SK-N-SH treated with all-trans-retinoic acid at 6 μM for 48 hours (cell line): ENCODE results near the gene LRRC7.

Source experiments
- PATZ1 ChIP-seq: fragments of 250-450 bp; sonication (Bioruptor Pico); IDR thresholded peaks from 2 replicates; pipeline ENCODE4 v1.8.0; 2020; ENCODE audit warnings: mild to moderate bottlenecking, moderate library complexity, borderline replicate concordance
- RARB ChIP-seq: fragments of 250-450 bp; sonication (Bioruptor Pico); IDR thresholded peaks from 2 replicates; pipeline ENCODE4 v1.8.0; 2021; ENCODE audit warnings: mild to moderate bottlenecking, moderate library complexity
- ZNF565 ChIP-seq: fragments of 450-650 bp; formaldehyde crosslinking; conservative IDR thresholded peaks from 2 replicates; pipeline ENCODE4 v1.5.0; 2020; ENCODE audit warnings: low read depth, mild to moderate bottlenecking, moderate library complexity
- TF ChIP-seq, protein P1 (sequence below): fragments of 250-450 bp; sonication (Bioruptor Pico); IDR thresholded peaks from 2 replicates; pipeline ENCODE4 v1.8.0; 2021; ENCODE audit warnings: low read depth, mild to moderate bottlenecking, moderate library complexity, borderline replicate concordance
- TF ChIP-seq, protein P2 (sequence below): fragments of 250-450 bp; sonication (Bioruptor Pico); IDR thresholded peaks from 2 replicates; pipeline ENCODE4 v1.5.1; 2021; ENCODE audit warnings: mild to moderate bottlenecking, moderate library complexity

GRCh38 chr1:70093250-70093975 is 525.7 kb downstream of the LRRC7 start:
- TF ChIP-seq RARB (CRISPR knock-in tag): no peak
- TF ChIP-seq, protein P1, sequence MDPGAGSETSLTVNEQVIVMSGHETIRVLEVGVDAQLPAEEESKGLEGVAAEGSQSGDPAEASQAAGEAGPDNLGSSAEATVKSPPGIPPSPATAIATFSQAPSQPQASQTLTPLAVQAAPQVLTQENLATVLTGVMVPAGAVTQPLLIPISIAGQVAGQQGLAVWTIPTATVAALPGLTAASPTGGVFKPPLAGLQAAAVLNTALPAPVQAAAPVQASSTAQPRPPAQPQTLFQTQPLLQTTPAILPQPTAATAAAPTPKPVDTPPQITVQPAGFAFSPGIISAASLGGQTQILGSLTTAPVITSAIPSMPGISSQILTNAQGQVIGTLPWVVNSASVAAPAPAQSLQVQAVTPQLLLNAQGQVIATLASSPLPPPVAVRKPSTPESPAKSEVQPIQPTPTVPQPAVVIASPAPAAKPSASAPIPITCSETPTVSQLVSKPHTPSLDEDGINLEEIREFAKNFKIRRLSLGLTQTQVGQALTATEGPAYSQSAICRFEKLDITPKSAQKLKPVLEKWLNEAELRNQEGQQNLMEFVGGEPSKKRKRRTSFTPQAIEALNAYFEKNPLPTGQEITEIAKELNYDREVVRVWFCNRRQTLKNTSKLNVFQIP (CRISPR knock-in tag): no peak
- no peak for TF ChIP-seq ZNF565 (CRISPR knock-in tag)
- no peak for TF ChIP-seq PATZ1 (CRISPR knock-in tag)
- TF ChIP-seq, protein P2, sequence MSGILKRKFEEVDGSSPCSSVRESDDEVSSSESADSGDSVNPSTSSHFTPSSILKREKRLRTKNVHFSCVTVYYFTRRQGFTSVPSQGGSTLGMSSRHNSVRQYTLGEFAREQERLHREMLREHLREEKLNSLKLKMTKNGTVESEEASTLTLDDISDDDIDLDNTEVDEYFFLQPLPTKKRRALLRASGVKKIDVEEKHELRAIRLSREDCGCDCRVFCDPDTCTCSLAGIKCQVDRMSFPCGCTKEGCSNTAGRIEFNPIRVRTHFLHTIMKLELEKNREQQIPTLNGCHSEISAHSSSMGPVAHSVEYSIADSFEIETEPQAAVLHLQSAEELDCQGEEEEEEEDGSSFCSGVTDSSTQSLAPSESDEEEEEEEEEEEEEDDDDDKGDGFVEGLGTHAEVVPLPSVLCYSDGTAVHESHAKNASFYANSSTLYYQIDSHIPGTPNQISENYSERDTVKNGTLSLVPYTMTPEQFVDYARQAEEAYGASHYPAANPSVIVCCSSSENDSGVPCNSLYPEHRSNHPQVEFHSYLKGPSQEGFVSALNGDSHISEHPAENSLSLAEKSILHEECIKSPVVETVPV: no peak
